GM21390 (cell line): ENCODE results near the gene OR1A1.
"Not testable (repeated sequence)": the region's sequence is repeated elsewhere in the genome, so short reads cannot be mapped to it uniquely, and the experiment has no call there.

Experiments
- ATAC-seq: cut with Tn5 transposase; IDR thresholded peaks from one replicate; pipeline ENCODE4 v1.9.1; 2021; ENCODE audit not compliant: unreplicated experiment

OR1A1 gene

GRCh38 chr17:3207367-3207766 lies at the start of gene OR1A1:
OR1A1 (plus strand) TSS chr17:3207667; CDS start chr17:3215621, 7,954 bp downstream.
- no peak for ATAC-seq

GRCh38 chr17:3167574-3167973 lies 39.9 kb upstream of the OR1A1 start:
- no peak for ATAC-seq

GRCh38 chr17:3189961-3190360 lies 17.5 kb upstream of the OR1A1 start:
- ATAC-seq, result no peak

GRCh38 chr17:3197219-3197618 lies 10.2 kb upstream of the OR1A1 start, which contains the start of gene OR1A2:
OR1A2 (plus strand) TSS chr17:3197519; CDS start chr17:3197519, 0 bp downstream.
- no peak for ATAC-seq

- ATAC-seq, result no peak
Observed at GRCh38 chr17:3208484-3208883, 1.0 kb downstream of the OR1A1 start.

- no peak for ATAC-seq
Observed at GRCh38 chr17:3213001-3213400, 5.5 kb downstream of the OR1A1 start.

- no peak for ATAC-seq
Observed at GRCh38 chr17:3213587-3213986, 6.1 kb downstream of the OR1A1 start.

GRCh38 chr17:3219978-3220377 lies 12.5 kb downstream of the OR1A1 start:
- ATAC-seq, result not testable (repeated sequence)

GRCh38 chr17:3221850-3222249 lies 14.4 kb downstream of the OR1A1 start:
- no peak for ATAC-seq

GRCh38 chr17:3222505-3222904 lies 15.0 kb downstream of the OR1A1 start:
- no peak for ATAC-seq

- not testable (repeated sequence) for ATAC-seq
Observed at GRCh38 chr17:3224721-3225352, 17.4 kb downstream of the OR1A1 start.

GRCh38 chr17:3232300-3232699 lies 24.8 kb downstream of the OR1A1 start:
- not testable (repeated sequence) for ATAC-seq

GRCh38 chr17:3238685-3239084 lies 31.2 kb downstream of the OR1A1 start:
- not testable (repeated sequence) for ATAC-seq

- ATAC-seq, result not testable (repeated sequence)
Observed at GRCh38 chr17:3241044-3241443, 33.6 kb downstream of the OR1A1 start.

GRCh38 chr17:3244841-3245240 lies 37.4 kb downstream of the OR1A1 start:
- not testable (repeated sequence) for ATAC-seq

GRCh38 chr17:3249013-3249412 lies 41.5 kb downstream of the OR1A1 start:
- not testable (repeated sequence) for ATAC-seq

GRCh38 chr17:3256575-3256974 lies 49.1 kb downstream of the OR1A1 start:
- ATAC-seq, result no peak

- no peak for ATAC-seq
Observed at GRCh38 chr17:3260163-3260562, 52.7 kb downstream of the OR1A1 start.

GRCh38 chr17:3260600-3260999 lies 53.1 kb downstream of the OR1A1 start:
- no peak for ATAC-seq
